GM12875 (cell line): ENCODE measurements around the gene HEXD.

Experiments
- H3K4me3 ChIP-seq: one replicate; pipeline ENCODE4 v1.5.1; 2011; ENCODE audit warnings: low read depth, low read length, control low read depth
- TF ChIP-seq, protein P1 (sequence below): IDR thresholded peaks from 2 replicates; pipeline ENCODE4 v1.5.1; 2011; ENCODE audit warnings: low read depth, mild to moderate bottlenecking, control low read depth, inconsistent platforms, low read length, moderate library complexity, borderline replicate concordance; ENCODE audit not compliant: insufficient read depth

Gene HEXD

DNA sequence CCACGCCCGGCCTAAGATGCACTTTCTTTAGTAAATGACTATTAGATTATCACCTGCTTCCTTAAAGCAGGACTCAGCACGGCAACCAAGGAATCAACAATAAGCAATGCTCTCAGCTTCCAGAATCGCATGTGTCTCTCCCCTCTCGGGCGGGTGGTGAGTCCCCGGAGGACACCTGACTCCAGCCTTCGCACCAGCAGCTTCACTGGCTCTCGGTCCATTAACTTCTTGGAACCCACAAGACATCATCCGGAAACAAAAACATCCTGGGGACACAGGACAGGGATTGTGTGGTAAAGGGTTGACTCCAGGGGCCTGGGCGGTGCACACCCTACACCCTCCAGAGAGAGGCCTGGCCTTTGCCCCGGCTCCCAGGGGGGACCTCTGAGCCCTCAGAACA, 23.9 kb upstream of the HEXD start:
- TF ChIP-seq, protein P1, sequence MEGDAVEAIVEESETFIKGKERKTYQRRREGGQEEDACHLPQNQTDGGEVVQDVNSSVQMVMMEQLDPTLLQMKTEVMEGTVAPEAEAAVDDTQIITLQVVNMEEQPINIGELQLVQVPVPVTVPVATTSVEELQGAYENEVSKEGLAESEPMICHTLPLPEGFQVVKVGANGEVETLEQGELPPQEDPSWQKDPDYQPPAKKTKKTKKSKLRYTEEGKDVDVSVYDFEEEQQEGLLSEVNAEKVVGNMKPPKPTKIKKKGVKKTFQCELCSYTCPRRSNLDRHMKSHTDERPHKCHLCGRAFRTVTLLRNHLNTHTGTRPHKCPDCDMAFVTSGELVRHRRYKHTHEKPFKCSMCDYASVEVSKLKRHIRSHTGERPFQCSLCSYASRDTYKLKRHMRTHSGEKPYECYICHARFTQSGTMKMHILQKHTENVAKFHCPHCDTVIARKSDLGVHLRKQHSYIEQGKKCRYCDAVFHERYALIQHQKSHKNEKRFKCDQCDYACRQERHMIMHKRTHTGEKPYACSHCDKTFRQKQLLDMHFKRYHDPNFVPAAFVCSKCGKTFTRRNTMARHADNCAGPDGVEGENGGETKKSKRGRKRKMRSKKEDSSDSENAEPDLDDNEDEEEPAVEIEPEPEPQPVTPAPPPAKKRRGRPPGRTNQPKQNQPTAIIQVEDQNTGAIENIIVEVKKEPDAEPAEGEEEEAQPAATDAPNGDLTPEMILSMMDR = no peak
- no peak overlapping the region for H3K4me3 ChIP-seq

DNA sequence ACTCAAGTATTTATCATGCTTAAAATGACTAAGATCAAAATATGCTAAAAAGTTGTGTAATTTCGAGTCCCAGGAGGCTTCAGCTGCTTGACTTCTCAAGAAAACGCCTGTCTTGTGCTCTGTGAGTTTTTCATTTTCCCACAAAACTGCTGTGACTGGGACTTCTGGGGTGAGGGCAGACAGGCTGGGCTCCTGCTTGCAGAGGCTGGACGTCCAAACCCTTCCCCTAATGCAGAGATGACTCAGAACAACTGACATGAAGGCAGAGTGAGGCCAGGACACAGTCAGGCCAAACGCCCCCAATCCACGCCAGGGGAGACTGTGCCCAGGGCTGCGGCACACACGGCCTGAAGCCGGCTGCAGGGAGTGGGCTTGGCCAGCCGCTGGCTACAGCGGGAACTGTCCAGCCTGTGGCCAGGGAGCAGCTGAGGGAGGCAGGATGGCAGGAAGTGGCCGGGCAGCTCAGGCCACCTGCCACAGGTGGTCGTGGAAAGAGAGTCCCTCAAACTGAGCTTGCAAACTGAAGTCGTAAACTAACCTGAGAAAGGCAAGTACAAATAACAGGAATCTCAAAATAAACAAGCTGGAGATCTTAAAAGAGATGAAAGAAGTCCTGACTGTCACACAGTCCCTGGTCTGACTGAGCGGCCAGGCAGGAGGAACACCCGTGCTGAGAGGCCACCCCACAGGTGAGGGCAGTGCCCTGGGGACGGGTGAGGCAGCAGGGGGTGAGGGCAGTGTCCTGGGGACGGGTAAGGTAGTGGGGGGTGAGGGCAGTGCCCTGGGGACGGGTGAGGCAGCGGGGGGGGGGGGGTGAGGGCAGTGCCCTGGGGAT, 21.3 kb upstream of the HEXD start:
- no peak overlapping the region for H3K4me3 ChIP-seq
- TF ChIP-seq, protein P1 = no peak

DNA sequence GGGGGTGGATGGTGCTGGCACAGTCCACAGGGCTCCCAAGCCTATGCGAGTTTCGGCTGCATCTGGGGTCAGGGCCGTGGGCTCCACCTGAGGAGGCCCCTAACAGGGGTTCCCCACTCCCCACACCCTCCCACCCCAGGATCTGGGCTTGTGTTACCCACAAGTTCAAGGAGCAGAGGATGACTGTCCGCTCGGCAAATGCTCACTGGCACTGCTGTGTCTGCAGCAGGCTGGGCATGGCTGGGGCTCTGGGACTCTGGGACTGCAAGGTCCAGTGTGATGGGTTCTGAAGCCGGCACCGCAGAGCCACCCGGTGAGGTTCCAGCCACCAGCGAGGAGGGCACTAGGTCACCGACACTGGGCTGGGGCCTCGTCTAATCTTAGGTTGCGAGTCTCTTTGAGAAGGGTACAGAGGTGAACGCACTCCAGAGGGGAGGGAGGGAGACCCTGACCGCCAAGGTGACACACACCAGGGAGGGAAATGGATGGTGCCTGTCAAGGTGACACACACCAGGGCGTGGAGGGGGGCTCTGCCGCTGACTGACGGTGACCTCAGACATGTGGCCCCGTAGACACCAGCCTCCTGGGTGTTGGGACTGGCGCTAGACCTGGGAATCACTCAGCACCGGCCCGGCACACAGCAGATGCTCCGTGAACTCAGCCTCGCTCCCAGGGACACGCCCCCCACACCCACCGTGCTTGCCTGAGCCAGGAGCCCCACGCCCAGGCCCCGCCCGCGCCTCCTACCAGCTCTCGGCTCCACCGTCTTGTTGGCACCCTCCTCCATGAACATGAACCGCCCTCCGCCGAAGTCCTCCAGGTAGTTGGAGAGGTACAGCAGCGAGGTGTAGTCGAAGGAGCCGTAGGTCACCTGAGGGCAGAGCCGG, 20.5 kb upstream of the HEXD start:
- TF ChIP-seq, protein P1 = no peak
- H3K4me3 ChIP-seq = no peak overlapping the region

DNA sequence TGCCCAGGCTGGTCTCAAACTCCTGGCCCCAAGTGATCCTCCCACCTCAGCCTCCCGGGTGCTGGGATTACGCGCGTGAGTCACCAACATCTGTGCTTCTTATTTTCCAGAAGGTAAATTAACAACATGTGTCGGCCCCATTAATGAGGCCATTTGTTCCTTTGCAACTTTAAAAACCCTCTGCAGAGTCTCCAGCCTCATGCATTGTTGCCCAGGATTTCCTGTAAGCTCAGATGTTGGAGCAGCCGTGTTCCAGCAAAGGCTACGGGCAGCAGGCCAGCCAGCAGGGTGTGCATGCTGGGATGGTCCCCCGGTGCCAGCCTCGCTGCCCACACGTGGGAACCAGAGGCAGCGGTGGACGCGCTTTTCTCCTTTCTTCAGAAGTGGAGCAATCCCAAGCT, 19.1 kb upstream of the HEXD start:
- TF ChIP-seq, protein P1 = no peak
- no peak overlapping the region for H3K4me3 ChIP-seq

DNA sequence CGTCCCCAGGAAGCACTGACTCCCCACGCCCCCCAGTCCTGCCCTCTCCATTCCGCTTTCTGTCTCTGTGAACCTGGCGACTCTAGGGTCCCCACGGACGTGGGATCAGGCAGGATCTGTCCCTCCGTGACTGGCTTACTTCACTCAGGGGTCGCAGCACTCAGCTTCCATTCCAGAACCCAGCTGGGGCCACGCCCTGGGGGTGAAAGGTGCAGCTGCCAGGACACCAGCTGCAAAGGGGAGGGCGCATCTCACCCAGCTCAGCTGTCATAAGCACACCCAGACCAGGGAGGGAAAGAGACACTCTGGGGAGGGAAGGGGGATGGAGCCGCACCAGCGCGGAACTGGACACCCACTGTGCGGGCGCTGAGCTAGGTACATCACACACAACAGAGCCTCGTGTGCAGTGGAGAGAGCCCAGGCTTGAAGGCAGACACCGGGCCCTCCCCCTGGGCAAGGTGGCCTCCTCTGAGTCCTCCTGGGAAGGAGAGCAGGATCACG, 18.5 kb upstream of the HEXD start:
- no peak overlapping the region for H3K4me3 ChIP-seq

DNA sequence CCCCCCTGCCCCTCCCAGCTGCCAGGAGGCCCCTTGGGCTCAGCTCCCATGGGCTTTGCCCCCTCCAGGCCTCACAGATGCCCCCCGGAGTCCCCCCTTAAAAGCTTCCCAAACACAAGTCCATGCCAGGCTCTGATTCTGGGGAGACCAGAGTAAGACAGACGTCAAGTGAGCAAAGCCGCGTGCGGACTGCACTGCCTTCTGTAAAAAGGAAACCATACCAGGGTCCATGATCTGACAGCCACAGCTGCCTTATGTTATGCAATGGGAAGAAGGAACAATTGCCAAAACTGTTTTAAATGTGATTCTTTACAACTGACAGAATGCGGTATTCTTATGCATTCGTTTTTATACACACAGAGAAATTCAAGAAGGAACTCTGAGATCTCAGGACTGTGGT, 17.9 kb upstream of the HEXD start:
- TF ChIP-seq, protein P1 = no peak
- H3K4me3 ChIP-seq = no peak overlapping the region

More for the DNA sequence above, 18.5 kb upstream of the HEXD start:
- TF ChIP-seq, protein P1 = no peak
